ENCODE measurements around the gene LRRC4.

The LRRC4 gene

DNA sequence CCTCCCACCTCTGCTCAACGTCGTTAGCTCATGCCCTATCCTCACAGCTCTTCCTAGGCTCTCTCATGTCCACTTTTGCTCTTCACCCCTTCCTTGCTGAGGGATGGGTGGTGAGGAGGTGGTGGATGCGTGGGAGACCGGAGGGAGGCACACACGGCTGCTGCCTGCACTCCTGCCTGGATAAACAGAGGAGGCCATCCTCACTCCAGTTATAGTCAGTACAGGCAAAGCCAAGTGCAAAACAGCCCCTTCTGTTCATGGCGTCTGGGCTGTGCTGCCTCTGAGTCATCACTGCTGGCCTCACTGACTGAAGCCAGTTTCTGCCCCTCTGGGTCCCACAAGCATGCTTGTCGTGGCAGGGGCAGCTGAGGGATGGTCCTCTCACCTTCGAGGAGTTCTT is 31.9 kb upstream of the LRRC4 start:
- no peak for DNase-seq (ENCODE audit: low spot score)
- in situ Hi-C loops (cut with MboI; ENCODE audit: low pct_unique_long_range_greater_than_20kb, low sequenced_read_pairs, unreplicated experiment) = no loop called here
- TF ChIP-seq CTCF (IDR thresholded peaks at IDR 0.05; ENCODE audit: extremely low read depth, insufficient read depth, missing control alignments) = no peak

GRCh38 chr7:128060018-128060417 is 28.8 kb upstream of the LRRC4 start:
- no peak for TF ChIP-seq CTCF (IDR thresholded peaks at IDR 0.05; ENCODE audit: extremely low read depth, insufficient read depth, missing control alignments)
- in situ Hi-C loops (cut with MboI; ENCODE audit: low pct_unique_long_range_greater_than_20kb, low sequenced_read_pairs, unreplicated experiment) = no loop called here
- DNase-seq (ENCODE audit: low spot score) = no peak

- in situ Hi-C loops (cut with MboI; ENCODE audit: low pct_unique_long_range_greater_than_20kb, low sequenced_read_pairs, unreplicated experiment) = no loop called here
- DNase-seq (ENCODE audit: low spot score) = no peak
- no peak for TF ChIP-seq CTCF (IDR thresholded peaks at IDR 0.05; ENCODE audit: extremely low read depth, insufficient read depth, missing control alignments)
These were observed 28.1 kb upstream of the LRRC4 start for GRCh38 chr7:128059143-128059988.

GRCh38 chr7:128057909-128058308 is 26.7 kb upstream of the LRRC4 start:
- in situ Hi-C loops (cut with MboI; ENCODE audit: low pct_unique_long_range_greater_than_20kb, low sequenced_read_pairs, unreplicated experiment) = no loop called here
- DNase-seq (ENCODE audit: low spot score) = no peak
- no peak for TF ChIP-seq CTCF (IDR thresholded peaks at IDR 0.05; ENCODE audit: extremely low read depth, insufficient read depth, missing control alignments)

GRCh38 chr7:128056901-128057300 is 25.7 kb upstream of the LRRC4 start:
- DNase-seq (ENCODE audit: low spot score) = no peak
- TF ChIP-seq CTCF (IDR thresholded peaks at IDR 0.05; ENCODE audit: extremely low read depth, insufficient read depth, missing control alignments) = no peak
- in situ Hi-C loops (cut with MboI; ENCODE audit: low pct_unique_long_range_greater_than_20kb, low sequenced_read_pairs, unreplicated experiment) = no loop called here

- DNase-seq (ENCODE audit: low spot score) = no peak
- no peak for TF ChIP-seq CTCF (IDR thresholded peaks at IDR 0.05; ENCODE audit: extremely low read depth, insufficient read depth, missing control alignments)
- in situ Hi-C loops (cut with MboI; ENCODE audit: low pct_unique_long_range_greater_than_20kb, low sequenced_read_pairs, unreplicated experiment) = no loop called here
These were observed 24.4 kb upstream of the LRRC4 start for GRCh38 chr7:128055637-128056036.

Measured in GM13977 (cell line).